ENCODE measurements around the gene RET.

The RET gene

DNA sequence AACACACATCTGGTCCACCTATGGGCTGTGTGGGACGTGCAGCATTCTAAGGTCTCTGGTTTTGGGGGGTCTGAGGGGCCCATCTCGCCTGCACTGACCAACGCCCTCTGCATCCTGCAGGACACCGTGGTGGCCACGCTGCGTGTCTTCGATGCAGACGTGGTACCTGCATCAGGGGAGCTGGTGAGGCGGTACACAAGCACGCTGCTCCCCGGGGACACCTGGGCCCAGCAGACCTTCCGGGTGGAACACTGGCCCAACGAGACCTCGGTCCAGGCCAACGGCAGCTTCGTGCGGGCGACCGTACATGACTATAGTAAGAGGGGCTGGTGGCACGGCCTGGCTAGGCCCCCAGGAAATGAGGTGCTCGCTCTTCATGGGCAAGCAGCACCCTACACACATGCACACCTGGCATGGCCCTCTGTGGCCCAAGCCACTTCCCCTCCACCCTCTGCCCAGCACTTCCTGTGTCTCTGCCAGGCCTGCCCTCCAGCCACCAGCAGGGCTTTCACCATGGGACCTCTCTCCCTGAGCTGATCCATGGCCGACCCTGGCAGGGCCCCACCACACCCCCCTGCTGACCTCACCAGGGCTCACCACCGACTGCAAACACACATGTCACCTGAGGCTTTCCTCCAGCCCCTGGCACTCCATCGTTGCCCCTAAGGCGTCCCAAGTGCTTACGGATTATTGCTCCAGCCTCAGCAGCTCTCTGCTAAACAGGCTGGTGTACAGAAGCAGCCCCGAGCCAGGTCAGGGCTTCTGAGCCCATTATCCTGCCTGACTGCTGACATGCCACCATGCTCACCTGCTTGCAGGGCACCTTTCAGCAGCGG, 29.6 kb downstream of the RET start:
- Histone ChIP-seq H3K9ac (no peak overlapping the region), H3K27ac (no peak overlapping the region), H3K79me2 (ENCODE audit: insufficient read depth, low read depth) (no peaks in the 10 kb centered on the region), H3K4me3 (IDR thresholded peaks at IDR 0.05; ENCODE audit: insufficient read depth, low read depth, low read length) (no peak overlapping the region), H3K27me3 (ENCODE audit: insufficient read depth, low read depth) (no peaks in the 10 kb centered on the region), H4K20me1 (ENCODE audit: insufficient read depth) (no peaks in the 10 kb centered on the region), H3K4me1 (ENCODE audit: low read depth, poor library complexity, severe bottlenecking) (no peaks in the 10 kb centered on the region), H2AFZ (ENCODE audit: low read depth) (no peak overlapping the region), H3K4me2 (no peak overlapping the region), H3K36me3 (ENCODE audit: insufficient read depth) (no peaks in the 10 kb centered on the region)
- TF ChIP-seq, protein P1, sequence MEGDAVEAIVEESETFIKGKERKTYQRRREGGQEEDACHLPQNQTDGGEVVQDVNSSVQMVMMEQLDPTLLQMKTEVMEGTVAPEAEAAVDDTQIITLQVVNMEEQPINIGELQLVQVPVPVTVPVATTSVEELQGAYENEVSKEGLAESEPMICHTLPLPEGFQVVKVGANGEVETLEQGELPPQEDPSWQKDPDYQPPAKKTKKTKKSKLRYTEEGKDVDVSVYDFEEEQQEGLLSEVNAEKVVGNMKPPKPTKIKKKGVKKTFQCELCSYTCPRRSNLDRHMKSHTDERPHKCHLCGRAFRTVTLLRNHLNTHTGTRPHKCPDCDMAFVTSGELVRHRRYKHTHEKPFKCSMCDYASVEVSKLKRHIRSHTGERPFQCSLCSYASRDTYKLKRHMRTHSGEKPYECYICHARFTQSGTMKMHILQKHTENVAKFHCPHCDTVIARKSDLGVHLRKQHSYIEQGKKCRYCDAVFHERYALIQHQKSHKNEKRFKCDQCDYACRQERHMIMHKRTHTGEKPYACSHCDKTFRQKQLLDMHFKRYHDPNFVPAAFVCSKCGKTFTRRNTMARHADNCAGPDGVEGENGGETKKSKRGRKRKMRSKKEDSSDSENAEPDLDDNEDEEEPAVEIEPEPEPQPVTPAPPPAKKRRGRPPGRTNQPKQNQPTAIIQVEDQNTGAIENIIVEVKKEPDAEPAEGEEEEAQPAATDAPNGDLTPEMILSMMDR (conservative IDR thresholded peaks at IDR 0.05; ENCODE audit: low read depth, low read length) = no peak

DNA sequence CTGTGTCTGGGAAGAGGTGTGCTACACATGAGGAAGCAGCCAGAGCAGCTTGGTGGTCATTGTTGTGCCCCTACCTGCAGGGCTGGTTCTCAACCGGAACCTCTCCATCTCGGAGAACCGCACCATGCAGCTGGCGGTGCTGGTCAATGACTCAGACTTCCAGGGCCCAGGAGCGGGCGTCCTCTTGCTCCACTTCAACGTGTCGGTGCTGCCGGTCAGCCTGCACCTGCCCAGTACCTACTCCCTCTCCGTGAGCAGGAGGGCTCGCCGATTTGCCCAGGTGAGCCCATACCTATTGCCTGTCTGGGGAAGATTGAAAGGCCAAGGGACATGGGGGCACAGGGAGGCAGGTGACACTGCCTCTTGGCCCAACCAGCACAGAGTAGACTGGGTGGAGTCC, 32.1 kb downstream of the RET start:
- no peaks in the 10 kb centered on the region for H3K4me1 ChIP-seq (ENCODE audit: low read depth, poor library complexity, severe bottlenecking)
- no peak overlapping the region for H3K27ac ChIP-seq
- TF ChIP-seq, protein P1 (conservative IDR thresholded peaks at IDR 0.05; ENCODE audit: low read depth, low read length) = no peak
- H2AFZ ChIP-seq (ENCODE audit: low read depth) = no peak overlapping the region
- no peaks in the 10 kb centered on the region for H4K20me1 ChIP-seq (ENCODE audit: insufficient read depth)
- no peak overlapping the region for H3K9ac ChIP-seq
- no peaks in the 10 kb centered on the region for H3K27me3 ChIP-seq (ENCODE audit: insufficient read depth, low read depth)
- no peak overlapping the region for H3K4me3 ChIP-seq (IDR thresholded peaks at IDR 0.05; ENCODE audit: insufficient read depth, low read depth, low read length)
- no peak overlapping the region for H3K4me2 ChIP-seq
- no peaks in the 10 kb centered on the region for H3K36me3 ChIP-seq (ENCODE audit: insufficient read depth)
- no peaks in the 10 kb centered on the region for H3K79me2 ChIP-seq (ENCODE audit: insufficient read depth, low read depth)

DNA sequence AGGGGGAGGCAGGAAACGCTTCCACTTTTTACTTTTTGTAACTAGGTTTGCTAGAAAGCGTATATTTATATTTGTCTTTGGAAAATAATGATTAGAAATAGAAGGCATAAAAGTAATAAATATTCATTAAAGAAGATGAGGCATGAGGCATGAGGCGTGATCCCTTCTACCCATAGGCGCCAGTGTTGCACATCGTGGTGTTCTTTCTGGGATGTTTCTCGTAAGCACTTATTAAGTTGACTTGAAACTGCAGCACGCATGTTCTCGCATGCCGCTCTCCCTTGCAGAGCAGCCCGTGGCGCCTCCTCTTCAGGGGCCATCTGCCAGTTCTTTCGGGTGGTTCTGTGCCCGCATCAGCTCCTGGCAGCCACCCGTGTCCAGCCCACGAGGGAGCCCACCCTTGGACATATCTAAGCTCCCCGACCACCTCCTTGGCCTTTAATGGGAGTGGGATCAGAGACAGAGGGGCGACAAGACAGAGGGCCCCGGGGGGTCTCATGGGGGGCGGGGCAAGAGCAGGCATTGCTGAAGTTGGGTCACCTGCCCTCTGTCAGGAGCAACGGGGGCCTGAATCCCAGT, 32.9 kb downstream of the RET start:
- Histone ChIP-seq H3K27ac (no peak overlapping the region), H3K4me3 (IDR thresholded peaks at IDR 0.05; ENCODE audit: insufficient read depth, low read depth, low read length) (no peak overlapping the region), H3K27me3 (ENCODE audit: insufficient read depth, low read depth) (no peaks in the 10 kb centered on the region), H3K4me2 (no peak overlapping the region), H3K4me1 (ENCODE audit: low read depth, poor library complexity, severe bottlenecking) (no peaks in the 10 kb centered on the region), H3K79me2 (ENCODE audit: insufficient read depth, low read depth) (no peaks in the 10 kb centered on the region), H3K36me3 (ENCODE audit: insufficient read depth) (no peaks in the 10 kb centered on the region), H3K9ac (no peak overlapping the region), H4K20me1 (ENCODE audit: insufficient read depth) (no peaks in the 10 kb centered on the region), H2AFZ (ENCODE audit: low read depth) (no peak overlapping the region; the same call in 1 of the 2 replicates)
- TF ChIP-seq, protein P1 (conservative IDR thresholded peaks at IDR 0.05; ENCODE audit: low read depth, low read length) = no peak

DNA sequence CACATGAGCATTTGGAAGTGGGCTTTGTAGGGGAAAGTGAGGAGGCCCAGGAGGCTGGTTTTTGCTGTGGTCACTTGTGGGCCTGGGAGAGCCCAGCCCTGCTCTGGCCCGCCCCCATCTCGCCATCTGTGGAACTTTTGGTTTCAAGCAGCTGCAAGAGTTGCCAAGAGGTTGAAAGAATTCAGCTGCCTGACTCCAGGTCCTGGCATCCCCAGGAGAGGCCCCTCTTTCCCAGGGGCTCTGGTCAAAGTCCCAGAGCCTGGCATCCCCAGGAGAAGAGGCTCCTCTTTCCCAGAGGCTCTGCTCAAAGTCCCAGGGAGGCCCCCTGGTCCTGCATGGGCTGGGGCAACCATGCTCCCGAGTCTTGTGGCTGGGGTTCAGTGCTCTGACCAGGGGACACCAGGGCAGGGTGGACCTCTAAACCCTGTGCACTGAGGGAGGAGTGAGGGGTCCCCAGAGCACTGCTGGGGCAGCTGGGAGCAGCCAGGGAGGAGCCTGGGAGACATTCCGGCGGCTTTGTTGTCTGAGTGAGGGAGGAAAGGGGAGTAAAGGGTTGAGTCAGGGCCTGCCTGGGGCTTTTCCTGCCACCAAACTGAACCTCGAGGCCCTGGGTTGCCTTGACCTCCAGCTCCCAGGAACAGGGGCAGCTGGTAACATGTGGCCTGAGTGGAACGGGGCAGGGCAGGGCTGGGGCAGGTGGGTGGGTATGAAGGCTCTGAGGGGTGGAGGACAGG, 33.6 kb downstream of the RET start:
- H3K27me3 ChIP-seq (ENCODE audit: insufficient read depth, low read depth) = no peaks in the 10 kb centered on the region
- no peaks in the 10 kb centered on the region for H4K20me1 ChIP-seq (ENCODE audit: insufficient read depth)
- H3K4me1 ChIP-seq (ENCODE audit: low read depth, poor library complexity, severe bottlenecking) = no peaks in the 10 kb centered on the region
- no peak overlapping the region; the same call in 1 of the 2 replicates for H2AFZ ChIP-seq (ENCODE audit: low read depth)
- no peak overlapping the region for H3K4me3 ChIP-seq (IDR thresholded peaks at IDR 0.05; ENCODE audit: insufficient read depth, low read depth, low read length)
- TF ChIP-seq, protein P1 (conservative IDR thresholded peaks at IDR 0.05; ENCODE audit: low read depth, low read length) = no peak
- no peaks in the 10 kb centered on the region for H3K36me3 ChIP-seq (ENCODE audit: insufficient read depth)
- H3K4me2 ChIP-seq = no peak overlapping the region
- H3K9ac ChIP-seq = no peak overlapping the region
- no peak overlapping the region for H3K27ac ChIP-seq
- no peaks in the 10 kb centered on the region for H3K79me2 ChIP-seq (ENCODE audit: insufficient read depth, low read depth)

Measured in KMS-11 (cell line).